Measurements from ENCODE around the gene ENO4.

The ENO4 gene, protein sequence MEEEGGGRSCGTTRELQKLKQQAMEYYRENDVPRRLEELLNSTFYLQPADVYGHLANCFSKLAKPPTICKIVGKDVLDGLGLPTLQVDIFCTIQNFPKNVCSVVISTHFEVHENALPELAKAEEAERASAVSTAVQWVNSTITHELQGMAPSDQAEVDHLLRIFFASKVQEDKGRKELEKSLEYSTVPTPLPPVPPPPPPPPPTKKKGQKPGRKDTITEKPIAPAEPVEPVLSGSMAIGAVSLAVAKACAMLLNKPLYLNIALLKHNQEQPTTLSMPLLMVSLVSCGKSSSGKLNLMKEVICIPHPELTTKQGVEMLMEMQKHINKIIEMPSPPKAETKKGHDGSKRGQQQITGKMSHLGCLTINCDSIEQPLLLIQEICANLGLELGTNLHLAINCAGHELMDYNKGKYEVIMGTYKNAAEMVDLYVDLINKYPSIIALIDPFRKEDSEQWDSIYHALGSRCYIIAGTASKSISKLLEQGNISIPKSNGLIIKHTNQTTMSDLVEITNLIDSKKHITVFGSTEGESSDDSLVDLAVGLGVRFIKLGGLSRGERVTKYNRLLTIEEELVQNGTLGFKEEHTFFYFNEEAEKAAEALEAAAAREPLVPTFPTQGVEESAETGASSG

GRCh38 chr10:116849248-116850057, at the start of gene ENO4:
ENO4 (plus strand) TSS chr10:116849499; CDS start chr10:116849567, 68 bp downstream.
- DNase-seq, result peak; percentile 86

GRCh38 chr10:116800286-116800929, 48.9 kb upstream of the ENO4 start:
- DNase-seq, result no peak

DNA sequence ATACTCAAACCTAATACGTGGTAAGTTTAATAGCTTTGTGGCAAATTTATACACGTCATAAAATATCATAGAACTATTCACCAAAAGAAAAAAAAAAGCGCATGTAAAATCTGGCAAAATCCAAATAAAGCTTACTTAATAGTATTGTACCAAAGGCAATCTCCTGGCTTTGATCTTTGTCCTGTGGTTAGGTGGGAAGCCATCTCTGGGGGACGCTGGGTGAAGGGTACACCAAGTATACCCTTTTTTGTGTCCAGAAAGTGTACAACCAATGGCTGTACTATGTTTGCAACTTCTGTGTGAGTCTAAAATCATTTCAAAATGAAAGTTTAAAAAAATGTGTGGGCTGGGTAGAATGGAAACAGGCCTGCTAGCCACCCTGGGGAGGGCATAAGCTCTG, 47.6 kb upstream of the ENO4 start:
- no peak for DNase-seq

DNA sequence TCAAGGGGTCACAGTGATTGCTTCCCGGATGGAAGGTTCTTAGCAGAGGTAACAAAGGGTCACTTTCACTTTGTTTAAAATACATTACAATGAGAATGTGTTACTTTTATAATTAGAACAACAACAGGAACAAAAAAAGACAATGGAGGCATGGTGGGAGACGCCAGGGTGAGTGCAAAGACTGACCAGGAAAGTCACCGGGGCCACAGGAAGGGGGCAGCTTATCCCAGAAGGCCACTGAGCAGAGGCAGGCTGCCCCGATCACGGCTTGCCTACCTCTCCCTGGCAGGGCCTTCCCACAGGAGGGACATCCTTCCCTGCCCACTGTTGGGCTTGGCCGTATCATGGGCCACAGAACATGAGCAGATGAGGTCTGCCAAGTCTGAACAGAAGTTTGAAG, 46.8 kb upstream of the ENO4 start:
- no peak for DNase-seq

DNA sequence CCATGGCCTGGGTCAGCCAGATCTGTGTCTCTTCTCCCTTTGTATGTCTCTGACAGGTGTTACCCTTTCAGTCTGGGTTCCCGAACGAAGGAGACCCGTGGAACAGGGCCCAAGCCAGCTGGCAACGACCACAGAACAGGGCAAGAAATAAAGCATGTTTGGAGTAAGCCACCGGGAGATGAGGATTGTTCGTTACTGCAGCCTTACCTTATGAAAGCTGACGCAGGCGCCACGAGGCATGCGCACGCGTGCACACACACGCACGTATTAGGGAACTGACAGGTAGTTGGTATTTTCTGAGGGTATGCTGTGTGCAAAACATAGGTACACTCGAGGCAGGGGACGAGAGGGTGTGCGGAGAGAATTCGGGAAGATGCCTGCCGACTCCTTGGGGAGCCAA, 46.4 kb upstream of the ENO4 start:
- no peak for DNase-seq

GRCh38 chr10:116803451-116804249, 45.6 kb upstream of the ENO4 start:
- DNase-seq, result no peak

DNA sequence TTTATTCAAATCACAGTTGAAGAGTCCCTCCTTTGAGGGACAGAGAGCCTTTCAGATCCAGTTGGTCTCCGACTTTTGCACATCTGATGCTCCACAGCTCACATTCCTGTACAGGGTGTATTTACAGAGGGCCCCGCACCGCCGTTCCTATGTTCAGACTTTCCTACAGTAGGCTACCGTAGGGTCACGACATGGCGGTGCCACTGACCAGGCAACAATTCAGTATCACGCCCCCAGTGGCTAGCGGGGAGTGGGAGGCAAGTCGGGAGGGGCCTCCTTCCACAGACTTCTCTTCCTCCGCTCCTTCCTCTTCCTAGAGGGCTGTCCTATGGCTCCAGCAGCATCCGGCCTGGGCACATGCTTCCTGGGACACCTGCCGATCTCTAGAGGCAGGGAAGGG, 40.6 kb upstream of the ENO4 start:
- no peak for DNase-seq

- DNase-seq, result peak; percentile 17
These were observed 39.7 kb upstream of the ENO4 start for GRCh38 chr10:116809483-116810119.

GRCh38 chr10:116810120-116810500, 39.2 kb upstream of the ENO4 start:
- no peak for DNase-seq

DNA sequence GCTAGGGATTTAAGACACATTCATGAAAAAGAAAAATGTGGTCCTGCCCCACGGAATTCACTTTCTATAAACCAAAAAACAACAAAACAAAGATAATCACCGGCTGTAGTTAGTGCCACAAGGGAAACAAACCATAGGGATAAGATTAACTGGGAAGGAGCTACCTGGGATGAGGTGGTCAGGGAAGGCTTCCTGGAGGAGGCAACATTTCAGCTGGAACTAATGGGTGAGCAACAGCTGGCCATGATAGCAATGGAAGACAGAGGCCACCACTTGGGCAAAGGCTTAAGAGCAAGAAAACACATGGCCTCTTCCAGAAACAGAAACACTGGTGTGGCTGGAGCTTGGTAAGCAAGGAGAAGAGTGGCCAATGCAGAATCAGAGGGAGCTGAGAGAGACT, 38.4 kb upstream of the ENO4 start:
- no peak for DNase-seq

GRCh38 chr10:116811691-116812090, 37.6 kb upstream of the ENO4 start:
- no peak for DNase-seq

DNA sequence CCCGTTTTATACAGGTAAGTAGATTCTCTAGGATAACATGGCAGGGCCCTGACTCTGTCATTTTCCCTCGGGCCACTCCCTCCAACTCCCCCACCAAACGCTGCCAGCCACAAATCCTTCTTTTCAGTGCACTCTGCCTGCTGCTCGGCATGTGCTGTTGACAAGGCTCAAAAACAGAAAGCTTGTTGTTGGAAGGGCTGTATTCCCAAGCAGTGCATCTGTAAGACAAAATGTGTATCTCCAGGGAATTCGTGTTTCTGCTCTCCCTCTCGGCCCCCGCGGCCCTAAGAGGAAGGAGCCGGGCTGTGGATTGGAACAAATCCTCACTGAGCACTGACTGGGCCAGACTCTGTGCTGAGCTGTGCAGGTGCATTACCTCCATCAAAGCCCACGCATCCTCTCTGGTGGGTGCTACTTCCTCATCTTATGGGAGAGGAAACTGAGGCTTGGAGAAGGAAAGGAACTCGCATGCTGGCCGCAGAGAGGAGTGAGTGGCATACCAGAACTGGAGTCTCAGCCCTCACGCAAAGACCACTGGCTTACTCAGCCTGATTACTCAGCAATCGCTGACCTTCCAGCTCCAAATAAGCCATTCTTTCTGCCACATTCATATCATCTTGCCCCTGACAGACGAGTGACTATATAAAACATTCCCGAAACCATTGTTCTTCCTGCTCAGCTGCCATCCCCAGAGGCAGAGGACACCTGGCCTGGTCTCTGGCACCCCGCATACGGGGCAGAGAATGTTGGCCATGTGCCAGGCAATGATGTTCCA, 33.5 kb upstream of the ENO4 start:
- peak; percentile 74 for DNase-seq

GRCh38 chr10:116817178-116817577, 32.1 kb upstream of the ENO4 start:
- DNase-seq, result no peak

DNA sequence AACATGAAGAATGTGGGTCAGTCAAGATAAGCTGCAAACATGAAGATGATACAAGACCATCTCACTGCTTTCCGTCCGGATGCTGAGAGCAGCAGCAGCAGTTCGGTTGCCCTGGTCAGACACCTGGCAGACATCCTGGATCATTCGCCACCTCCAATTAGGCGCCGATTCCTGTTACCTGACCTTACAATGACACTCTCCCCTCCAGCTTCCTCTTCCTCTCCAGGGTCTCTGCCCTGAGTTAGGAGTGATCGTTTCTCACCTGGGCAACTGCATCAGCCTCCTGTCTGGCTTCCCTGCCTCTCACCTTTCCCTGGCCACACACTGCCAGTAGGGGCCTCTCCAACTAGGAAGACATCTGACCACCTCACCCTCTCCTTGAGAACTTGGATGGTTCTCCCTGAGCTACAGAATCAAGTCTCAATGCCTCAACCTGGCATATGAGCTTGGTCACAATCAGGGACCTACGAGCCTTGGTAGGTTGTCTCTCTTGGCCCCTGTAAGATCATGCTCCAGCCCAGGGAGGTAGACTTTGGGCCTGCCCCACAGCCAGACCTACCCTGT, 31.4 kb upstream of the ENO4 start:
- DNase-seq, result no peak

DNA sequence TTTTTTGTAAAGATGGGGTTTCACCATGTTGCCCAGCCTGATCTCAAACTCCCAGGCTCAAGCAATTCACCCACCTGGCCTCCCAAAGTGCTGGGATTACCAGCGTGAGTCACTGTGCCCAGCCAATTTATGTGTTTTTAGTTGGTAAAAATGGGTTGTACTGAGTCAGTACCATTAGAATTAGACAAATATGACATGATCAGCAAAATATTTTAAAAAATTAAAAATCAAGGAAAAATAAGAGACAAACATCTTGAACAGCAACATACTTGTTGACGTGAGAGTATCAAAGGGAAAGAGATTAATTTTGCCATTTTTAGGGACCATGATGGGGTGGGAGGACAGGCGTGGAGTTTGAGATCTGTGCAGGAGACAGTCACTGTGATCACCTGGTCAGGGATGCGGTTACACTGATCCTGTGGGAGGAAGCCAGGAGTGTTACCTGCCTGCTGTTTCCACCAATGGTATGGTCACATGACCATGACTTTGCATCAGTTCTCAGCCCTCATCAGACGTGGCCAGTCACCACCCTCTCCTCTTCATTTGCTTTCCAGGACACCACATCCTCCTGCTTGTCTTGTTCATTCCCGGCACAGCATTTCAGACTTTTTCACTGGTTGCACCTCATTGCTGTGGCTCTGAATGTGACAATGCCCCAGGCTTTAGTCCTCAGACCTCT, 29.2 kb upstream of the ENO4 start:
- no peak for DNase-seq

GRCh38 chr10:116825901-116826300, 23.4 kb upstream of the ENO4 start:
- DNase-seq, result no peak

DNA sequence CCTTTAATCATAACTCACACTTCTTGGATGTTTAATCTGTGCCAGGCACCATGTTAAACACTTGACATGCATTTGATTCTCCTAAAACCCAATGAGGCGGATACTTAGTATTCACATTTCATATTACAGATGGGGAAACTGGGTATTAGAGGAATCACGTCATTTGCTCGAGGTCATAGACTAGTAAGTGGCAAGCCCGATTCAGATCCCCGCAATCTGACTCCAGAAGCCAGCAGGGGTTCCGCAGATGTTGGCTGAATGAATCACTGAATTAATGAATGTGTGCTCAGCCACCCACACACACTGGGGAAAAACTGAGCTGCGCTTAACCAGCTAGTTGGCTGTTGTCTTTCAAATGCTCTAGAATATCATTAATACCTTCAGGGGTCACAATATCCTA, 22.5 kb upstream of the ENO4 start:
- peak; percentile 87 for DNase-seq

- DNase-seq, result no peak
These were observed 22.1 kb upstream of the ENO4 start for GRCh38 chr10:116827214-116827671.

DNA sequence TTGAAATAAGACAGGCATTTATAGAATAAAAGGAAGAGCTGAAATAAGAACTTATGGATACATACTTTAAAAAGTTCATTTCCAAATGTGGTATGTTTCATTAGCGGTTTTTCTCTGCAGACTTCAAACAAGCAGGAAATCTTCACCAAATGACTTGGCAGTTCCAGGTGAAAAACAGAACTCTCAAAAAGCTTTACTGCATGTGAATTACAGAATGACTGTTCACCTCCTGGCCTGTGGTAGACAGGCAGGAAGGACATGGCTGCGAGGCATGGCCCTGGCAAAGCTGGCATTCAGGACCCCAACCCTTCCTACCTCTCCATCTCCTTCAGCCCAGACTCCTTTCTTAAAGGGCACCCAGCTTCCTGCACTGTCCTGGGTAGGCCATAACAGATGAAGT, 21.2 kb upstream of the ENO4 start:
- no peak for DNase-seq

GRCh38 chr10:116829711-116830110, 19.6 kb upstream of the ENO4 start:
- DNase-seq, result no peak
